HG02571 (cell line): Measurements from ENCODE around the gene HMOX1.
"Not testable (repeated sequence)": the region's sequence is repeated elsewhere in the genome, so short reads cannot be mapped to it uniquely, and the experiment has no call there.

ENCODE experiments used
- ATAC-seq: cut with Tn5 transposase; IDR thresholded peaks from one replicate; pipeline ENCODE4 v1.9.1; 2021; ENCODE audit warnings: mild to moderate bottlenecking, moderate library complexity; ENCODE audit not compliant: unreplicated experiment

The HMOX1 gene

GRCh38 chr22:35378621-35379020 is 2.3 kb upstream of the HMOX1 start:
- no peak for ATAC-seq

- no peak for ATAC-seq
Observed at GRCh38 chr22:35379146-35379993, 1.5 kb upstream of the HMOX1 start.

DNA sequence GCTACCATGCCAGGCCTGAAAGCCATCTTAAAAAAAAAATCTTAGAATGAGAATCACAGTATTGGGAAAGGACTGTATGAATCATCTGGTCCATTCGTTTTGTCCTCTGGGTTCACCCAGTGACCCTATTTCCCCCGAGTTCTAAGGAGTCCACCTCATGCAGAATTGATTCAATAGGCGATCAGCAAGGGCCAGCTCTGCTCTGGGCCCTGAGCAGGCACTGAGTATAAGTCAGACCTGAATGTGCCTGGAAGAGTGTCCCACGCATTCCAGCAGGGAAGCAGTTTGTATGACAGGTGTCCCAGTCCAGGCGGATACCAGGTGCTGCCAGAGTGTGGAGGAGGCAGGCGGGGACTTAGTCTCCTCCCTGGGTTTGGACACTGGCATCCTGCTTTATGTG is 883 bp upstream of the HMOX1 start:
- ATAC-seq = no peak

DNA sequence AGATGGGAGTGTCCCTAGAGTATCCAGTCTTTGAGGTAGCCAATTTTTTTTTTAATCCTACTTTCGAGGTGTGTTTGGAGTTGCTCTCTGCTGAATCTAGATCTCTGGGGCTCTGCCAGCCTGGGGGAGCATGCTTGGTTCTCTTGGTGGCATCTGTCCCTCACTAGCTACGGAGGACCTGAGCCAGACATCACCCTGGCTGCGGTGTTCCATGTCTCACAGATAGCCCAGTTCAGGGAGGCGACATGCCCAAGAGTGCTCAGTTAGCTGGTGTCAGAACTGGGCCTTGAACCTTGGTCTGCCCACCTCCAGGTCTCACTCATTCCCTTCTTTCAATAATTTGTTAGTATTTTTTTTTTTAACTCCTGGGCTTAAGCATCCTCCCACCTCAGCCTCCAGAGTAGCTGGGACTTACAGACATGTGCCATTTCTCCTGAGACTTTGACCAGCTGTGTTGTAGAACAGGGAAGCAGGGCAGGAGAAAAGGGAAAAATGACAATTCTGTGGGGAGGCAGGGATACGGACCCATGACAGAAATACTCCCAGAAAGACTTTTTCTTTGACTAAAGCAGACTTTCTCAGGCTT is 621 bp downstream of the HMOX1 start:
- ATAC-seq = no peak

DNA sequence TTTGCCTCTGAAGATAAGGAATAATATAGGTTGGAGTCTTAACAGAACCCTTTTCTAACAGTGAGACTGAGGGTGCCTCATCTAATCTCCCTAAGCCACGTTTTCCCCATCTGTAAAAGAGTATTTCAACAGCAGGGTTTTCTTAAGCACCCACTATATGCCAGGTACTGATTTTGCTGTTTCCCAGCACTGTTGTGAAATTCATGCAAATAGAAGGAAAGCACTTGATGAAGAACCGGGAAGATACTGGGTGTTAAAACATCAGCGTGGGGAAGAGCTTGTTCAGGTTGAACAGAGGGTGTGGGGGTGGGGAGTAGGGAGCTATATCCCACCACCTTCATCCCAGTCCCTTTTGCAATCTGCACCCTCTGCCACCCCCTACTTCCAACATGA is 2.8 kb downstream of the HMOX1 start:
- no peak for ATAC-seq

GRCh38 chr22:35384527-35384926 is 3.6 kb downstream of the HMOX1 start:
- ATAC-seq = no peak

DNA sequence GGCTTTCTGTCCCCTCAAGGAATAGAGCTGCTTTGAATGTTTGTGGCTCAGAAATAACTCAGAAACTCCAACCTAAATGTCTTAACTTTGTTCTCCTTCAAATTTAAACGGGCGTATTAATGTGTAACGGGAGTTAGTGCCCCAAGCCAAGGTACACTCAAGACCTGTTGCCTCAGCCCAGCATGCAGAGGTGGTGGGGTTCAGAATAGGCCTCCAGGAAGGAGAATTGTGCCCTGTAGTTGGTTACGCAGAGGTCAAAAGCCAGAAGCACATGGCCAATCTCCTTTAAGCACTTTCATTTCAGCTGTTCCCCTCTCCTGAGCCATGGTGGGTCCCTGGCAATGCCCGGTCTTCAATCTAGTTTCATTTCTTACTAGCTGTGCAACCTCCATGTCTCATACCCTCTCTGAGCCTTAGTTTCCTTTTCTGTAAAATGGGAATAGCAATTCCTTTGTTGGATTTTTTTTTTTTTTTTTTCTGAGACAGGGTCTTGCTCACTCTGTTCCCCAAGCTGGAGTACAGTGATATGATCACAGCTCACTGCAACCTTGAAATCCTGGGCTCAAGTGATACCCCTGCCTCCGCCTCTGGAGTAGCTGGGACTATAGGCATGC is 4.2 kb downstream of the HMOX1 start:
- ATAC-seq = no peak

DNA sequence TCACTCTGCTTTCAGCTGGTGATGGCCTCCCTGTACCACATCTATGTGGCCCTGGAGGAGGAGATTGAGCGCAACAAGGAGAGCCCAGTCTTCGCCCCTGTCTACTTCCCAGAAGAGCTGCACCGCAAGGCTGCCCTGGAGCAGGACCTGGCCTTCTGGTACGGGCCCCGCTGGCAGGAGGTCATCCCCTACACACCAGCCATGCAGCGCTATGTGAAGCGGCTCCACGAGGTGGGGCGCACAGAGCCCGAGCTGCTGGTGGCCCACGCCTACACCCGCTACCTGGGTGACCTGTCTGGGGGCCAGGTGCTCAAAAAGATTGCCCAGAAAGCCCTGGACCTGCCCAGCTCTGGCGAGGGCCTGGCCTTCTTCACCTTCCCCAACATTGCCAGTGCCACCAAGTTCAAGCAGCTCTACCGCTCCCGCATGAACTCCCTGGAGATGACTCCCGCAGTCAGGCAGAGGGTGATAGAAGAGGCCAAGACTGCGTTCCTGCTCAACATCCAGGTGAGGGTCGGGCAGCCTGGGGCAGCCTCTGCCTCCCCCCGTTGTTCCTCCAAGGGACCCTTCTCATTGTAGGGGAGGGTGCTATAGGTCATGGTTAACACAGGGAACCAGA is 5.9 kb downstream of the HMOX1 start:
- ATAC-seq = no peak

GRCh38 chr22:35390933-35391332 is 10.0 kb downstream of the HMOX1 start:
- ATAC-seq = no peak

- ATAC-seq = no peak
Observed at GRCh38 chr22:35392357-35392756, 11.5 kb downstream of the HMOX1 start.

- no peak for ATAC-seq
Observed at GRCh38 chr22:35393116-35394010, 12.5 kb downstream of the HMOX1 start.

GRCh38 chr22:35394011-35394312 is 13.1 kb downstream of the HMOX1 start:
- no peak for ATAC-seq

DNA sequence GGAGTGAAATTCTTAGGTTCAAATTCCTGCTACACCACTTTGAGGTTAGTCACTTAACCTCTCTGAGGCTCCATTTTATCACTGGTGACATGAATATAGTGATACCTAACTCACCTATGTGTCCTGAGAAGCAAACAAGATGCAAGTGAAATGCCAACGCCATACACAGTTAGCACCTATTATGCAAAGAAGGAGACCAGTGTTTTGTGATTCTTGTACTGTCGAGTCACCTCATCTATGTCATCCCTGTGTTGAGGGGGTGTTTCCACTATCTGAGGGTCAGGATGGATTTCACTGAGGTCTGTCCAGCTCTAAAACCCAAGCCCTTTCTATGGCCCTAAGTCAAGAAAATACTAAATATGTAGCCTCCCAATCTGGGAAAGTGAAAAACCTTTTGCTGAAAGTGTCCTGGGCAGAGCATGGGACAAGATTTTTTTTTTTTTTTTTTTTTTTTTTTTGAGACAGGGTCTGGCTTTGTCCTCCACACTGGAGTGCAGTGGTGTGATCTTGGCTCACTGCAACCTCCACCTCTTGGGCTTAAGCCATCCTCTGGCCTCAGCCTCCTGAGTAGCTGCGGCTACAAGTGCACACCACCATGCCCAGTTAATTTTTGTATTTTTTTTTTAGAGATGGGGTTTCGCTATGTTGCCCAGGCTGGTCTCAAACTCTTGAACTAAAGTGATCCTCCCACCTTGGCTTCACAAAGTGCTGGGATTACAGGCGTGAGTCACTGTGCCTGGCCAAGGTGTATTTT is 14.1 kb downstream of the HMOX1 start:
- no peak for ATAC-seq

GRCh38 chr22:35396622-35397021 is 15.7 kb downstream of the HMOX1 start:
- not testable (repeated sequence) for ATAC-seq

DNA sequence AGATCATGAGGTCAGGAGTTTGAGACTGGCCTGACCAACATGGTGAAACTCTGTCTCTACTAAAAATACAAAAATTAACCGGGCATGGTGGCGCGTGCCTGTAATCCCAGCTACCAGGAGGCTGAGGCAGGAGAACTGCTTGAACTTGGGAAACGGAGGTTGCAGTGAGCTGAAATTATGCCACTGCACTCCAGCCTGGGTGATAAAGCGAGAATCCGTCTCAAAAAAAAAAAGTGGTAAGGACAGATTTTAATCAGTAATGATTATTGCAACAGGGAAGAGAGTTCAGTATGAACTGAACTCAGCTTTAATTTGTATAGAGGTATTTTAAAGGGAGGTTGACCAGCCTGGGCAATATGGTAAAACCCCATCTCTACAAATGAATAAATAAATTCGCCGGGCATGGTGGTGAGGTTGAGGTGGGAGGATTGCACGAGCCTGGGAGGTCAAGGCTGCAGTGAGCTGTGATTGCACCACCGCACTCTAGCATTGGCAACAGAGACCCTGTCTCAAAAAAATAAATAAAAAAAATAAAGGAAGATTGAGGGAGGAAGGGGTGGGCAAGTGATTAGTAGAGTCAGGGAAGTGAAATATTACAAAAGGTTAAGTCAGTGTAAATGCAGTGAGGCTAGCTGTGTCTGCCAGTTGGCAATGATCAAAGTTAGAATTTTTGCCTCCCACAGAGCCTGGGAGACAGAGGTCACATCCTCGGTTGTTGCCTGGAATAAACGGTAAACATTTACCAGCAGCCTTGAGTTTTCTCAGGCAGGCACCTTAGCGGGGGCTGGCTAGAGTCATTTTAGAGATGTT is 16.4 kb downstream of the HMOX1 start:
- no peak for ATAC-seq

GRCh38 chr22:35398591-35398973 is 17.7 kb downstream of the HMOX1 start:
- ATAC-seq = no peak

GRCh38 chr22:35399114-35399677 is 18.3 kb downstream of the HMOX1 start:
- ATAC-seq = no peak

DNA sequence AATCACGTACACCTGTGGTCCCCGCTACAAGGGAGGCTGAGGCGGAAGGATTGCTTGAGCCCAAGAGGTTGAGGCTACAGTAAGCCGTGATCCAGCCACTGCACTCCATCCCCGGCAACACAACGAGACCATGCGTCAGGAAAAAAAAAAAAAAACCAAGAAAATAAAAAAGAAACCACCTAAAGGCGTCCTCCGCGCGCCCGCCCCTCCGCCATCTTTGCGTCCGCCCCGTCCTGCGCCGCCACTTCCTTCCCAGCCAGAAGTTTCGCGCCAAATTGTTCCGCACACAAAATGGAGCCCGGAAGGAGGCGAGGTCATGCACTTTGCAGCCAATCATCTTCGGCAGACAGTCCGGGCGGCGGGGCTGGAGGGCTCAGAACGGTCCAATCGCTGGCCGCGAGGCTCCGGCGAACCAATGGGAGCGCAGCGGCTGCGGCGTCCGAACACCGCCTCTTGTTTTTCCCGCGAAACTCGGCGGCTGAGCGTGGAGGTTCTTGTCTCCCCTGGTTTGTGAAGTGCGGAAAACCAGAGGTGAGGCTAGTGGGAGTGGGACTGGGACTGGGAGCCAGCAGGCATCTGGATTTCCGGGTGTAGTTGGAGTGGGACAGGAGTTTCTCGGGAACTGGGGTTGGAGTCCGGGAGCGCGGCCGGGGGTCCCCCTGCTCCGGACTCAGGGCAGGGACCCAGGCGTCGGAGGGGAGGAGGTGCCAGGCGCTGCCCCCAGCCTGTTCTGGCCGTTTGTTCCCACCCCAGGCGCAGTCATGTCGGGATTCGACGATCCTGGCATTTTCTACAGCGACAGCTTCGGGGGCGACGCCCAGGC is 19.0 kb downstream of the HMOX1 start, which contains the start of gene MCM5:
Gene MCM5 (plus strand): TSS at position 463 of the 823 bp plus-strand sequence. CDS start 299 bp downstream, at position 762.
- peak; percentile 94 for ATAC-seq
